HEK293 (cell line): ENCODE data around the gene BCL11B.

Experiments used
- CTCF ChIA-PET: fragments of 350-600 bp; formaldehyde crosslinking; extraction: SDS; loops from one replicate; lab custom pipeline; 2021; ENCODE audit warnings: antibody characterized with exemption; lab: Yijun Ruan, JAX
- POLR2A ChIA-PET: fragments of 300-600 bp; formaldehyde crosslinking; extraction: SDS; loops from one replicate; lab custom pipeline; 2020; ENCODE audit warnings: antibody characterized with exemption, inconsistent platforms; lab: Yijun Ruan, JAX
- H3K27ac ChIP-seq: fragments of 200-500 bp; sonication (Bioruptor generic); 2 replicates; pipeline ENCODE4 v1.5.1; 2014; ENCODE audit warnings: low read depth, low read length, control low read depth, inconsistent platforms; ENCODE audit errors: extremely low read depth
- H3K36me3 ChIP-seq, 2 experiments: fragments of 200-500 bp in 1 of 2; sonication (Bioruptor generic) in 1 of 2; 1 replicate in 1 of 2; 2 replicates in 1 of 2; pipeline ENCODE4 v1.5.1; 2014 to 2017; ENCODE audit warnings: inconsistent platforms in 2 of 2, low read length in 2 of 2; ENCODE audit not compliant: control insufficient read depth in 2 of 2, insufficient read depth in 1 of 2
- H3K4me1 ChIP-seq: fragments of 200-500 bp; sonication (Bioruptor generic); 2 replicates; pipeline ENCODE4 v1.5.1; 2014; ENCODE audit warnings: mild to moderate bottlenecking, low read length, inconsistent platforms; ENCODE audit not compliant: control insufficient read depth, insufficient read depth
- H3K4me3 ChIP-seq: 2 replicates; pipeline ENCODE4 v1.5.1; 2011; ENCODE audit warnings: low read depth, mild to moderate bottlenecking, control low read depth, low read length, moderate library complexity
- H3K9me3 ChIP-seq: fragments of 200-500 bp; sonication (Bioruptor generic); 2 replicates; pipeline ENCODE4 v1.5.1; 2014; ENCODE audit warnings: low read depth, low read length, inconsistent platforms; ENCODE audit not compliant: control insufficient read depth, insufficient read depth
- EGR2 ChIP-seq: fragments of 450-650 bp; formaldehyde crosslinking; IDR thresholded peaks from 2 replicates; pipeline ENCODE4 v1.5.1; 2016; ENCODE audit warnings: low read depth, missing biosample characterization, missing genetic modification characterization
- GLIS1 ChIP-seq: fragments of 450-650 bp; formaldehyde crosslinking; IDR thresholded peaks from 2 replicates; pipeline ENCODE4 v1.5.1; 2016; ENCODE audit warnings: missing biosample characterization, missing genetic modification characterization
- PATZ1 ChIP-seq: fragments of 450-650 bp; formaldehyde crosslinking; IDR thresholded peaks from 2 replicates; pipeline ENCODE4 v1.5.1; 2016; ENCODE audit warnings: missing biosample characterization, missing genetic modification characterization
- PRDM10 ChIP-seq: fragments of 450-650 bp; formaldehyde crosslinking; IDR thresholded peaks from 2 replicates; pipeline ENCODE4 v1.5.1; 2016; ENCODE audit warnings: missing biosample characterization, missing genetic modification characterization
- TCF7L2 ChIP-seq: IDR thresholded peaks from 2 replicates; pipeline ENCODE4 v1.6.1; 2011; ENCODE audit warnings: low read depth, mild to moderate bottlenecking, inconsistent platforms, low read length, moderate library complexity, borderline replicate concordance
- YY2 ChIP-seq: fragments of 450-650 bp; formaldehyde crosslinking; IDR thresholded peaks from 2 replicates; pipeline ENCODE4 v1.5.1; 2016; ENCODE audit warnings: missing biosample characterization, missing genetic modification characterization
- ZBTB1 ChIP-seq: fragments of 450-650 bp; formaldehyde crosslinking; IDR thresholded peaks from 2 replicates; pipeline ENCODE4 v1.5.1; 2016; ENCODE audit warnings: missing biosample characterization, missing genetic modification characterization
- ZBTB17 ChIP-seq: fragments of 450-650 bp; formaldehyde crosslinking; IDR thresholded peaks from 2 replicates; pipeline ENCODE4 v1.5.1; 2016; ENCODE audit warnings: missing biosample characterization, missing genetic modification characterization
- ZBTB20 ChIP-seq: fragments of 450-650 bp; formaldehyde crosslinking; IDR thresholded peaks from 2 replicates; pipeline ENCODE4 v1.5.1; 2016; ENCODE audit warnings: missing biosample characterization, missing genetic modification characterization
- ZBTB49 ChIP-seq: fragments of 450-650 bp; formaldehyde crosslinking; IDR thresholded peaks from 2 replicates; pipeline ENCODE4 v1.5.1; 2016; ENCODE audit warnings: missing biosample characterization, missing genetic modification characterization, low read depth
- ZFP3 ChIP-seq: fragments of 450-650 bp; formaldehyde crosslinking; IDR thresholded peaks from 2 replicates; pipeline ENCODE4 v1.5.1; 2016; ENCODE audit warnings: low read depth, missing biosample characterization, missing genetic modification characterization
- ZNF335 ChIP-seq: fragments of 450-650 bp; formaldehyde crosslinking; conservative IDR thresholded peaks from 2 replicates; pipeline ENCODE4 v1.5.1; 2016; ENCODE audit warnings: missing biosample characterization, missing genetic modification characterization
- ZNF394 ChIP-seq: fragments of 450-650 bp; formaldehyde crosslinking; IDR thresholded peaks from 2 replicates; pipeline ENCODE4 v1.5.1; 2016; ENCODE audit warnings: missing biosample characterization, missing genetic modification characterization, mild to moderate bottlenecking, moderate library complexity, borderline replicate concordance
- ZNF398 ChIP-seq: fragments of 450-650 bp; formaldehyde crosslinking; IDR thresholded peaks from 2 replicates; pipeline ENCODE4 v1.5.1; 2017; ENCODE audit warnings: missing biosample characterization, missing genetic modification characterization
- ZNF433 ChIP-seq: fragments of 450-650 bp; formaldehyde crosslinking; IDR thresholded peaks from 2 replicates; pipeline ENCODE4 v1.5.1; 2016; ENCODE audit warnings: missing biosample characterization, missing genetic modification characterization, low read depth
- ZNF580 ChIP-seq: fragments of 450-650 bp; formaldehyde crosslinking; IDR thresholded peaks from 2 replicates; pipeline ENCODE4 v1.5.1; 2016; ENCODE audit warnings: missing biosample characterization, missing genetic modification characterization
- ZNF596 ChIP-seq: fragments of 450-650 bp; IDR thresholded peaks from 2 replicates; pipeline ENCODE4 v1.5.0; 2018; ENCODE audit warnings: missing biosample characterization, mild to moderate bottlenecking, missing genetic modification characterization, moderate library complexity
- ZNF600 ChIP-seq: fragments of 450-650 bp; formaldehyde crosslinking; IDR thresholded peaks from 2 replicates; pipeline ENCODE4 v1.5.1; 2016; ENCODE audit warnings: missing biosample characterization, missing genetic modification characterization
- ZNF629 ChIP-seq: fragments of 450-650 bp; formaldehyde crosslinking; IDR thresholded peaks from 2 replicates; pipeline ENCODE4 v1.5.1; 2017; ENCODE audit warnings: missing biosample characterization, missing genetic modification characterization
- ZNF658 ChIP-seq: fragments of 450-650 bp; formaldehyde crosslinking; IDR thresholded peaks from 2 replicates; pipeline ENCODE4; 2016; ENCODE audit warnings: missing biosample characterization, missing genetic modification characterization
- ZNF660 ChIP-seq: fragments of 450-650 bp; IDR thresholded peaks from 2 replicates; pipeline ENCODE4 v1.5.1; 2018; ENCODE audit warnings: missing biosample characterization, mild to moderate bottlenecking, missing genetic modification characterization
- TF ChIP-seq, protein P1 (sequence below): fragments of 450-650 bp; formaldehyde crosslinking; IDR thresholded peaks from 2 replicates; pipeline ENCODE4 v1.5.1; 2016; ENCODE audit warnings: missing biosample characterization, missing genetic modification characterization
- TF ChIP-seq, protein P2 (sequence below): fragments of 450-650 bp; formaldehyde crosslinking; IDR thresholded peaks from 2 replicates; pipeline ENCODE4 v1.5.1; 2016; ENCODE audit warnings: missing biosample characterization, missing genetic modification characterization

The BCL11B gene

DNA sequence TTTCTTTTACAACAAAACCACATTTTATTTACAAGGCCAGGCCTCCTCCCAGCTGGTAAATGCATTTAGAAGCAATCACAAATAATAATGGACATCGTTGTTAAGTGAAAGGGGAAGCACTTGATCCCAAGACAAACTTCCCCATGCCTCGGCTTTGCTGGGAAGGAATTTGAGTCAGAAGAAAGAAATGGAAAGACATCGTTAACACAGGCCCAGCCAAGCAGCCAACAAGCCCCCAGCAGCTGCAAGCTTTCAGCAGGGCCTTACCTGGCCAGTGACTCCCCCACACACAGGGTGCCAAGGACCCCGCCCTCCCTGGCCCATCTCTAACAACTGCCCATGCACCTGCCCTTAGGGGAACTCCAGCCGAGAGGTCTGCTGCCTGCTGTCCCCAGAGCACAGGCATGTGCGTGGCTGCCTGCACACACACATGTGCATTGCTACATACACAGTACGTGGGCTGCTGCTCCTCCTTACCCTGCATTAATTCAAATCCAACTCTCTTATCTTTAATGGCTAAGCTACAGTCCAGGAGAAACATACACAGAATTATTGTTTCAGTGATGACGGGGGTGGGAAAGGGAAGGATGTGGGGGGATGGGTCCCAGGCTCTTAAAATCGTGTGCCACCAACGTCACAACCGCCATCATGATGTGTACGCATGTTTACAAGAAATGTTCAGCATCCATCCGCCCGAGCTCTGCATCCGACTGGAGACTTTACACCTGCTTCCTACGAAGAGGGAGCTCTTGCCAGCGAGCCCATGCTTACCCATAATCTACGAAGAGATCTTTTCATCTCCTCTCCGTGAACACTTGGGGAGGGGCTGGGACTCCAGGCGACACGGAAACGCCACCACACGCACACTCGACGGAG is 9.8 kb downstream of the BCL11B start:
- POLR2A ChIA-PET: no interaction called here
- Histone ChIP-seq H3K27ac (no peak overlapping the region; the same call in 1 of the 2 replicates), H3K4me3 (no peak overlapping the region), H3K9me3 (no peaks in the 10 kb centered on the region), H3K36me3 (peaks cover 0 to 1% of the 10 kb centered on the region in 2 experiments; a peak in 1 of 3 replicates), H3K4me1 (peaks cover 54% of the 10 kb centered on the region)
- CTCF ChIA-PET: no interaction called here
- TF ChIP-seq ZNF335: peak; percentile 86
- TF ChIP-seq YY2: peak; percentile 35; the same call in 1 of the 2 replicates
- peak; percentile 44; the same call in 1 of the 2 replicates for TF ChIP-seq EGR2 (tag by site-specific recombination)
- peak; percentile 27; the same call in 1 of the 2 replicates for TF ChIP-seq ZNF394 (tag by site-specific recombination)
- peak; percentile 24; the same call in 1 of the 2 replicates for TF ChIP-seq GLIS1 (tag by site-specific recombination)
- TF ChIP-seq ZNF660 (tag by site-specific recombination): no peak
- TF ChIP-seq TCF7L2: 0 out of 2 replicates have a peak, but pooled peaks have one; percentile 18
- peak; percentile 90 for TF ChIP-seq ZNF629 (tag by site-specific recombination)
- peak; percentile 36; the same call in 1 of the 2 replicates for TF ChIP-seq ZNF600
- TF ChIP-seq, protein P1, sequence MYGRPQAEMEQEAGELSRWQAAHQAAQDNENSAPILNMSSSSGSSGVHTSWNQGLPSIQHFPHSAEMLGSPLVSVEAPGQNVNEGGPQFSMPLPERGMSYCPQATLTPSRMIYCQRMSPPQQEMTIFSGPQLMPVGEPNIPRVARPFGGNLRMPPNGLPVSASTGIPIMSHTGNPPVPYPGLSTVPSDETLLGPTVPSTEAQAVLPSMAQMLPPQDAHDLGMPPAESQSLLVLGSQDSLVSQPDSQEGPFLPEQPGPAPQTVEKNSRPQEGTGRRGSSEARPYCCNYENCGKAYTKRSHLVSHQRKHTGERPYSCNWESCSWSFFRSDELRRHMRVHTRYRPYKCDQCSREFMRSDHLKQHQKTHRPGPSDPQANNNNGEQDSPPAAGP (tag by site-specific recombination): peak; percentile 35; the same call in 1 of the 2 replicates
- peak; percentile 48; the same call in 1 of the 2 replicates for TF ChIP-seq ZNF398 (tag by site-specific recombination)
- TF ChIP-seq ZFP3 (tag by site-specific recombination): no peak
- peak; percentile 38; the same call in 1 of the 2 replicates for TF ChIP-seq PATZ1 (tag by site-specific recombination)
- peak; percentile 66; the same call in 1 of the 2 replicates for TF ChIP-seq PRDM10 (tag by site-specific recombination)
- TF ChIP-seq ZBTB17 (tag by site-specific recombination): peak; percentile 77
- no peak for TF ChIP-seq ZNF596 (tag by site-specific recombination)
- TF ChIP-seq, protein P2, sequence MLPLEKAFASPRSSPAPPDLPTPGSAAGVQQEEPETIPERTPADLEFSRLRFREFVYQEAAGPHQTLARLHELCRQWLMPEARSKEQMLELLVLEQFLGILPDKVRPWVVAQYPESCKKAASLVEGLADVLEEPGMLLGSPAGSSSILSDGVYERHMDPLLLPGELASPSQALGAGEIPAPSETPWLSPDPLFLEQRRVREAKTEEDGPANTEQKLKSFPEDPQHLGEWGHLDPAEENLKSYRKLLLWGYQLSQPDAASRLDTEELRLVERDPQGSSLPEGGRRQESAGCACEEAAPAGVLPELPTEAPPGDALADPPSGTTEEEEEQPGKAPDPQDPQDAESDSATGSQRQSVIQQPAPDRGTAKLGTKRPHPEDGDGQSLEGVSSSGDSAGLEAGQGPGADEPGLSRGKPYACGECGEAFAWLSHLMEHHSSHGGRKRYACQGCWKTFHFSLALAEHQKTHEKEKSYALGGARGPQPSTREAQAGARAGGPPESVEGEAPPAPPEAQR: no peak
- TF ChIP-seq ZBTB1 (tag by site-specific recombination): no peak
- TF ChIP-seq ZNF658 (tag by site-specific recombination): no peak
- TF ChIP-seq ZBTB49 (tag by site-specific recombination): no peak
- TF ChIP-seq ZNF433 (tag by site-specific recombination): no peak
- peak; percentile 81 for TF ChIP-seq ZBTB20 (tag by site-specific recombination)
- peak; percentile 9; the same call in 1 of the 2 replicates for TF ChIP-seq ZNF580 (tag by site-specific recombination)
